Neural cell (in vitro differentiated cells): ENCODE results near the gene C2orf74.
"Not testable (repeated sequence)": the region's sequence is repeated elsewhere in the genome, so short reads cannot be mapped to it uniquely, and the experiment has no call there.

Experiments
- EP300 ChIP-seq: fragments of 450-650 bp; conservative IDR thresholded peaks from 2 replicates; pipeline ENCODE4 v1.6.1; 2014; ENCODE audit warnings: antibody characterized with exemption, mild to moderate bottlenecking, moderate library complexity; ENCODE audit not compliant: poor library complexity, severe bottlenecking
- EZH2 ChIP-seq: fragments of 200-600, 300-800 bp; shearing (Covaris generic), sonication (generic); IDR thresholded peaks from 2 replicates; pipeline ENCODE4 v1.6.1; 2014; ENCODE audit warnings: antibody characterized with exemption, low read length, borderline replicate concordance, mild to moderate bottlenecking; ENCODE audit not compliant: insufficient read depth, poor library complexity, severe bottlenecking
- MXI1 ChIP-seq: fragments of 450-650 bp; conservative IDR thresholded peaks from 2 replicates; pipeline ENCODE4 v1.6.1; 2014; ENCODE audit warnings: antibody characterized with exemption, mild to moderate bottlenecking; ENCODE audit not compliant: poor library complexity, severe bottlenecking
- POLR2AphosphoS5 ChIP-seq: IDR thresholded peaks from 2 replicates; pipeline ENCODE4 v1.6.1; 2012
- RAD21 ChIP-seq: fragments of 450-650 bp; conservative IDR thresholded peaks from 2 replicates; pipeline ENCODE4 v1.6.1; 2014; ENCODE audit warnings: antibody characterized with exemption, mild to moderate bottlenecking, moderate library complexity
- SMC3 ChIP-seq: fragments of 450-650 bp; conservative IDR thresholded peaks from 2 replicates; pipeline ENCODE4 v1.6.1; 2014; ENCODE audit warnings: antibody characterized with exemption, mild to moderate bottlenecking, moderate library complexity; ENCODE audit not compliant: poor library complexity
- TAF1 ChIP-seq: IDR thresholded peaks from 2 replicates; pipeline ENCODE4 v1.6.1; 2012; ENCODE audit warnings: low read depth
- TF ChIP-seq, protein P1 (sequence below): fragments of 450-650 bp; IDR thresholded peaks from 2 replicates; pipeline ENCODE4 v1.5.1; 2014; ENCODE audit warnings: antibody characterized with exemption, mild to moderate bottlenecking, moderate library complexity; ENCODE audit not compliant: poor library complexity, severe bottlenecking

- TF ChIP-seq, protein P1, sequence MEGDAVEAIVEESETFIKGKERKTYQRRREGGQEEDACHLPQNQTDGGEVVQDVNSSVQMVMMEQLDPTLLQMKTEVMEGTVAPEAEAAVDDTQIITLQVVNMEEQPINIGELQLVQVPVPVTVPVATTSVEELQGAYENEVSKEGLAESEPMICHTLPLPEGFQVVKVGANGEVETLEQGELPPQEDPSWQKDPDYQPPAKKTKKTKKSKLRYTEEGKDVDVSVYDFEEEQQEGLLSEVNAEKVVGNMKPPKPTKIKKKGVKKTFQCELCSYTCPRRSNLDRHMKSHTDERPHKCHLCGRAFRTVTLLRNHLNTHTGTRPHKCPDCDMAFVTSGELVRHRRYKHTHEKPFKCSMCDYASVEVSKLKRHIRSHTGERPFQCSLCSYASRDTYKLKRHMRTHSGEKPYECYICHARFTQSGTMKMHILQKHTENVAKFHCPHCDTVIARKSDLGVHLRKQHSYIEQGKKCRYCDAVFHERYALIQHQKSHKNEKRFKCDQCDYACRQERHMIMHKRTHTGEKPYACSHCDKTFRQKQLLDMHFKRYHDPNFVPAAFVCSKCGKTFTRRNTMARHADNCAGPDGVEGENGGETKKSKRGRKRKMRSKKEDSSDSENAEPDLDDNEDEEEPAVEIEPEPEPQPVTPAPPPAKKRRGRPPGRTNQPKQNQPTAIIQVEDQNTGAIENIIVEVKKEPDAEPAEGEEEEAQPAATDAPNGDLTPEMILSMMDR: not testable (repeated sequence)
- not testable (repeated sequence) for TF ChIP-seq POLR2AphosphoS5, EZH2, EP300, MXI1, RAD21, TAF1, SMC3
Measured at GRCh38 chr2:61128122-61128521, 33.9 kb upstream of the C2orf74 start.
